Vagina (tissue), 2 donors: ENCODE results near the gene ZNF154.

Experiments
- CTCF ChIP-seq, 3 experiments: fragments of 450-650 bp in 2 of 3; fragments of 200-600 bp in 1 of 3; sonication (generic) in 1 of 3; IDR thresholded peaks; one replicate each; pipeline ENCODE4 v1.5.1; 2017 to 2019; ENCODE audit warnings: antibody characterized with exemption in 3 of 3, mild to moderate bottlenecking in 2 of 3, moderate library complexity in 2 of 3
- POLR2A ChIP-seq, 2 donors: fragments of 450-650 bp; IDR thresholded peaks; one replicate each; pipeline ENCODE4 v1.6.1; 2017; ENCODE audit warnings: antibody characterized with exemption in 2 of 2, mild to moderate bottlenecking in 2 of 2, moderate library complexity in 2 of 2
- POLR2AphosphoS5 ChIP-seq, 2 donors: sonication (generic); formaldehyde crosslinking; IDR thresholded peaks; one replicate each; pipeline ENCODE4 v1.9.0; 2017; ENCODE audit warnings: antibody characterized with exemption in 2 of 2, mild to moderate bottlenecking in 2 of 2, low read depth in 1 of 2; ENCODE audit not compliant: insufficient read depth in 1 of 2

- TF ChIP-seq CTCF (IDR thresholded peaks at IDR 0.05) (no peak), POLR2AphosphoS5 (IDR thresholded peaks at IDR 0.05; ENCODE audit: insufficient read depth in 1 of 2, low read depth in 1 of 2) (peak in 1 of 2 donors; percentile 31), POLR2A (IDR thresholded peaks at IDR 0.05) (no peak)
These were observed at the start of gene ZNF154 for GRCh38 chr19:57708641-57709361.
